Measurements from ENCODE around the gene SMCO2.

SMCO2 gene

DNA sequence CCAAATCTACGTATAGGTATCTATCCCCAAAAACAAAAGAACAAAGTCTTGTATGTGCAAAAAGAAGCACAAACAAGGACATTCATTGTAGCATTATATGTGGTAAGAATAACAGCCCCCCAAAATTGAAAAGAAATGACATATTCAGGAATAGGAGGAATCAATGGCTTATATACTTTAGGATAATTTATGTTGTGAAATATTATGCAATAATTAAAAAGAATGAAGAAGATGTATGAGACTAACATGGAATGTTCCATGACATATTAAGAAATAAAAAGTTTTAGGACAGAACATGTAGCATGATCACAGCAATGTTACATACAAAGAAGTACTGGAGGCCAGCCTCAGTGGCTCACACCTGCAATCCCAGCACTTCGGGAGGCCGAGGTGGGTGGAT is 9.1 kb downstream of the SMCO2 start:
- no peak for FAIRE-seq

DNA sequence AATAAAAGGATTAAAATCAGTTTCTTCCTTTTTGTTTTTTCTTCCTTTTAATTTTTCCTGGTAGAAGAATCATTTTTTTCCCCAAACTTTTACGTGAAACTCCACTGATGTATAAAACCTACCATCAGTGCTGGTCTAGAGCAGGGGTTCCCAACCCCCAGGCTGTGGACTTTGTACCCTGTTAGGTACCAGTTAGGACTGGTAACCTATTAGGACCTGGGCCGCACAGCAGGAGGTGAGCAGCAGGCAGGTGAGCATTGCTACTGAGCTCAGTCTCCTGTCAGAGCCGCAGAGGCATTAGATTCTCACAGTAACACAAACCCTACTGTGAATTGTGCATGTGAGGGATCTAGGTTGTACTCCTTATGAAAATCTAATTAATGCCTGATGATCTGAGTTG is 10.1 kb downstream of the SMCO2 start:
- no peak for FAIRE-seq

DNA sequence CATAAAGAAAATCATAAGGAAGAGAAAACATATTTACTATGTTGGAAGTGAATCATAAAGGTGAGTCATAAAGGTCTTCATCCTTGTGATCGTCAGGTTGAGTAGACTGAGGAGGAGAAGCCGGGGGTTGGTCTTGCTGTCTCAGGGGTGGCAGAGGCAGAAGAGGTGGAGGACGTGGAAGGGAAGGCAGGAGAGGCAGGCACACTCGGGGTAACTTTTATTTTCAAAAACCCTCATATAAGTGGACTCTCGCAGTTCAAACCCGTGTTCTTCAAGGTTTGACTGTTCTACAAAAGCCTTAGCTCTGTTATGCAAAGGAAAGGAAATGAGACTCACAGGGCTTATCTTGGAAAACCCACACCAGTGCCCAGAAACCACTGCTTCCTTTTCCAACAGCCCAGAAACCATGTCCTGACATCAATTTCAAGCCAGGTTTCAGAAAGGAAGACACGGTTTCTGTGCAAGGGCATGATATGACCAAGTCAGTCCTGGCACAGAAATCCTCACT is 14.0 kb downstream of the SMCO2 start:
- FAIRE-seq = no peak

- FAIRE-seq = no peak
These were observed 15.7 kb downstream of the SMCO2 start for GRCh38 chr12:27462151-27462694.

DNA sequence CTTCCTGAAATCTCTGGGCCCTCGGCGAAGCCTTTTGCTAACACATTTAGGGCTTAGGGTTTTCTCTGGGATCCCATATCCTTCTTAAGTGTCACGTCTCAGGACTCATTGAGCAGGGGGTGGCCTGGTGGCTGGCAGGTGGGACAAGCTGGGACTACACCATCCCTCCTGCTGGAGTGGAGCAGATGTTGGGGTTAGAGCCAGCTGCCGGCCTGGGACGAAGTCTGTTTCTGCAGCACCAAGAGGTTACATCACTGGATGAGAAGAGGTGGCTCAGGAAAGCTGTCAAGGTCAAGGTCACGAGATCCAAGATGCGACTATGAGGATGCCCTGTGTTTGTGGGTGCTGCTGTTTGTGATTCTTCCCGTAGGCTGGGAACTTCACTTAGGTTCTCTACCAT is 16.3 kb downstream of the SMCO2 start:
- no peak for FAIRE-seq

DNA sequence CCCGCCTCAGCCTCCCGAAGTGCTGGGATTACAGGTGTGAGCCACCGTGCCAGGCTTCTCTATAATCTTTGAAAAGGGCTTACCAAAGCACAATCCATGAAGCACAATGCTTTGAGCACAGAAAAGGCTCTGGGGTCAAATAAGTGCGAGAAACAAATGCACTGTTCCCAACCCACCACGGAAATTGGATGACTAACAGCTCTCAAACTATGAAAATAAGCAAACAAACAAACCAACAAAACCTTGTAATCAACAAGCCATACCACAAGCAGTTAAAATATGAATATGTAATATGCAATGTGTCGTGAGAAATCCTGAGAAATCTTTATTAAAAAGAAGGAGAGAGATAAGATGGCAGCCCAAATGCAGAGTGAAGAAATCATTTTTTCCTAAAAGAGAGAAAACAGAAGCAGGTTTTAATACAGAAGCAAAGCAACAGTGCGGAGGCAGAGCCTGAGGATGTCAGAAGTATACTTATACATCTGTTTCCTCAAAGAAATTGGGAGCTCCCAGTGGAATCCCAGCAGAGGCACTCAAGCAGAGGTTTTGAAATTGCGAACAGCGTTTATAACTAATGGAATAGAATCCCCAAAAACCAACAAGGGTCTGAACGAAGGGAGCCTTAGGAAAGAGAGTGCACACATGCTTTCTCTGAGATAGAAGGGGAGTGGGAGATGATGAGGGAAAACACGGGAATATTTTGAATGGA is 17.1 kb downstream of the SMCO2 start:
- no peak for FAIRE-seq

GRCh38 chr12:27464220-27464554 is 17.7 kb downstream of the SMCO2 start:
- FAIRE-seq = no peak

- no peak for FAIRE-seq
These were observed 21.1 kb downstream of the SMCO2 start for GRCh38 chr12:27467641-27468040.

GRCh38 chr12:27468241-27468640 is 21.7 kb downstream of the SMCO2 start:
- FAIRE-seq = no peak

DNA sequence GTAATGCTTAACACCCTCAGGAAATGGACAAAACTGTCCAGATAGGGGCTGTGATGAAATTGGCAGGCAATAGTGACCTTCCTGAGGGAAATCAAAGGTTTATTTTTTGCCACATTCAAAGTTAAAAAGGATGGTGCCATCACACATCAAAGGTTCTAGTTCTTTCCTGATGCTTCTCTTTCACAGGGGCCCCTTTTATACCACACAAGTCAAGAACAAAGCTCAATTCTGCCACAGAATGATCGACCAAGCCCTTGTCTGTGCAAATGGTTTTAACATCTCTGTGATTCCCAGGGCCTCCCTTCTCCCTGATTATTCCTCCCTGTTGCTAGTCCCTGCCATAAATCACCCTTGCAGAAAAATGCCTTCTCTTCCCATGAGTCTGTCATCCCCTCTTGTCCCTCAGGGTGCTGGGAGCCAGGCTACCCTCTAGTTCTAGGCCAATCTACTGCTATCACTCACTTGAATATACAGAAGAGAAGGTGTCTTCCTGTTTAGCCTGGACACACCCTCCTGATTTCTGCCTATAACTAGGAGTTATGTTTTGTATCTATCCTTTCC is 22.7 kb downstream of the SMCO2 start:
- FAIRE-seq = no peak

DNA sequence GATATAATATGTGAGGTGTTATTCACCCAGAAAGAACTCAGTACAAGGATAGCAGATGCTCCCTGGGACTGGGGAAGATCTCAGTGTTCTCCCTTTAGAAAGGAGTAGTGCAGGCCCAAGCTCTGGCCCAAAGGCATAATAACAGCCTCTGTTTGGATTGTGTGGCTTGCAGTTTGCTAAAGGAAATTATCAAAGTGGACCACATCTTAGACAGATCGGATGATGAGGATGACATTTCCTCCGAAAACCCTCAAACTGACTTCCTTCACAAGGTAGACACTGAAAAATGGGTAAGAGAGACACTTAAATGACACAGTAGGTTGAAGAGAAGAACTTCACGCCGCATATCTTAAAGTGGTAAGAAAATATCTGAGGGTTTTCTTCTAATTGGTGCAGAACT is 26.1 kb downstream of the SMCO2 start:
- no peak for FAIRE-seq

- FAIRE-seq = no peak
These were observed 27.8 kb downstream of the SMCO2 start for GRCh38 chr12:27474344-27474743.

DNA sequence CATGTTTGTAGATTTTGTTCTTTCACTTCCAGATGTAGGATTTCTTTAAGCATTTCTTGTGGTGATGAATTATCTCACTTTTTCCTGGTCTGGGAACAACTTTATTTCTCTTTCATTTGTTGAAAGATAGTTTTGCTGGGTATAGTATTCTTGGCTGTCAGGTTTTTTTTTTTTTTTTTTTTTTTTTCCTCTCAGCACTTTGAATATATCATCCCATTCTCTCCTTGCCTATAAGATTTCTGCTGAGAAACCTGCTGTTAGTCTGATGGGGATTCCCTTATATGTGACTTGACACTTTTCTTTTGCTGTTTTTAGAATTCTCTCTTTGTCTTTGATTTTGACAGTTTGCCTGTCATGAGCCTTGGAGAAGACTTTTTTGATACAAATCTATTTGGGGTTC is 30.5 kb downstream of the SMCO2 start:
- no peak for FAIRE-seq

- no peak for FAIRE-seq
These were observed 32.4 kb downstream of the SMCO2 start for GRCh38 chr12:27478949-27479348.

- no peak for FAIRE-seq
These were observed 33.5 kb downstream of the SMCO2 start for GRCh38 chr12:27480016-27480415.

DNA sequence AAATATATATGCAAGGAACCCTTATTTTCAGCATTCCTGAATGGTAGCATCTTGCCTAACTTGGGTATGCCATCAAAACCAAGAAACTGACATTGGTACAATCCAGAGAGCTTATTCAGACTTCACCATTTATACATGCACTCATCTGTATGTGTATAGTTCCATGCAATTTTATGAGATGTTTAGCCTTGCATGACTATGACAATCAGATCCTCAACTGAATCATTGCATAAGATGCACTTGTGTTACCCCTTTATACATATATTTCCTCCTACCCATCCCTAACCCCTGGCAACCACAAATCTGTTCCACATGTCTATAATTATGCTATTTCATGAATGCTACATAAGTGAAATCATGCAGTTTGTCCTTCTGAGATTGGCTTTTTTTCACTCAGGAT is 40.4 kb downstream of the SMCO2 start:
- no peak for FAIRE-seq

- no peak for FAIRE-seq
These were observed 41.9 kb downstream of the SMCO2 start for GRCh38 chr12:27488479-27488878.

- FAIRE-seq = no peak
These were observed 44.7 kb downstream of the SMCO2 start for GRCh38 chr12:27491226-27491625.

DNA sequence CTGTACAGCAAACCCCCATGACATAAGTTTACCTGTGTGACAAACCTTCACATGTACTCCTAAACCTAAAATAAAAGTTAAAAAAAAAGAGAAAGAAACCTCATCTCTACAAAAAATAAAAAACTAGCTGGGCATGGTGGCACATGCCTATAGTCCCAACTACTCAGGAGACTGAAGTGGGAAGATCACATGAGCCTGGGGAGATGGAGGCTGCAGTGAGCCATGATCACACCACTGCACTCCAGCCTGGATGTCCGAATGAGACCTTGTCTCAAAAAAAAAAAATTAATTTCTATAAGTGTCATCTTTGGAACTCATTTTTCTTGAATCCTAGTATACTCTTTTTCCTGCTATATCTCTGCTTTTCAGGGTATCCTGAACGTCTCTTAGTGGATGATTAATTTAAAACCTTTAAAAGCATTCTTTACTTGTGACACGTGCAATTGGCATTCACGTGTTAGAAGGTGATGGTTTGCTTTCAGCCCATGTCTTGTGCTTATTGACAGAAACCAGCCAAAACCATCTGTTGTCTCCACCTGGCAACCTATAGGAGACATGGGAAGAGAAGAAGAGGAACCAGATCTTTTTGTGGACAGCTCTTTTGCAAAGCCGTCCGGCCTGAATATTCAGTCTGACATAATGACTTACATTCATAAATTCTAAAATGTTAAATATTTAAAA is 46.9 kb downstream of the SMCO2 start:
- no peak for FAIRE-seq

DNA sequence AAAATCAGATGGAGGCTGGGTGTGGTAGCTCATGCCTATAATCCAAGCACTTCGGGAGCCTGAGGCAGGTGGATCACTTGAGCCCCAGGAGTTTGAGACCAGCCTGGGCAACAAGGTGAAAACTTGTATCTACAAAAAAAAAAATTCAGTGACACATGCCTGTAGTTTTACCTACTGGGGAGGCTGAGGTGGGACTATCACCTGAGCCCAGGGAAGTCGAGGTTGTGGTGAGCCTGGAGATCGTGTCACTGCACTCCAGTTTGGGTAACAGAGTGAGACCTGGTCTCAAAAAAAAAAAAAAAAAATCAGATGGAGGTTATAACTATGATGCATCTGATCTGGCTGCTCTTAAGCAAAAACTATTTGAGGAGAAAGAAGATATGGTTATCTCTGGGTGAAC is 50.9 kb downstream of the SMCO2 start:
- FAIRE-seq = no peak

DNA sequence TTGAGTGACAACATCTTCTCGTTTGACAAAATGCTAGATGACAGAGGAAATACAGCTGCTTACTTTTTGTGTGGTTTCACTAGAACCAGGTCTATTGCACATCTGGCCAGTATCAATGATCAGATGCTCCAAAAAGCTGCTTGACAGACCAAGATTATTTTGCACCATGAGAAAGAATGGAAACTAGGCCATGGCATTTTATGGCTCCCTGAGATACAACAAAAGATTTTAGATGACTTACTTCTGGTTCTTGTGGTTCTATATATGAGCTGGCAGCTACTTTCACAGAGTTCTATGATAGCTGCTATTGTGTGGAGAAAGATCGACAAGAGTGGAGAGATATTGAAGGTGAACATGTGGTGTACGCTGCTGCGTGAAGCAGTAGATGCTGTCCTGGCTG is 51.6 kb downstream of the SMCO2 start:
- no peak for FAIRE-seq

- FAIRE-seq = no peak
These were observed 52.2 kb downstream of the SMCO2 start for GRCh38 chr12:27498761-27499160.

GRCh38 chr12:27499377-27499776 is 52.8 kb downstream of the SMCO2 start:
- no peak for FAIRE-seq

- no peak for FAIRE-seq
These were observed 54.0 kb downstream of the SMCO2 start for GRCh38 chr12:27500546-27500945.

Measured in A204.1 (cell line).